Suprapubic skin (tissue), 4 donors: ENCODE data around the gene CACNG8. TPM values are rescaled to one million over a fixed set of nuclear protein-coding genes. Genes with fewer than 3 reads are reported as not detected.

Source experiments
- DNase-seq, 2 donors: peaks; one replicate each; pipeline ENCODE4 v3.0.0-alpha.2; 2019; ENCODE audit warnings: low spot score in 2 of 2
- H3K27ac ChIP-seq: fragments of 200-600 bp; sonication (generic); one replicate; pipeline ENCODE4 v1.5.1; 2019
- H3K27me3 ChIP-seq: fragments of 200-600 bp; sonication (generic); one replicate; pipeline ENCODE4 v1.5.1; 2019
- H3K36me3 ChIP-seq: fragments of 200-600 bp; sonication (generic); one replicate; pipeline ENCODE4 v1.5.1; 2019
- H3K4me1 ChIP-seq: fragments of 200-600 bp; sonication (generic); one replicate; pipeline ENCODE4 v1.5.1; 2019
- H3K4me3 ChIP-seq: fragments of 200-600 bp; sonication (generic); one replicate; pipeline ENCODE4 v1.5.1; 2019; ENCODE audit warnings: mild to moderate bottlenecking
- H3K9me3 ChIP-seq: fragments of 200-600 bp; sonication (generic); one replicate; pipeline ENCODE4 v1.5.1; 2019
- EP300 ChIP-seq: sonication (generic); formaldehyde crosslinking; IDR thresholded peaks from one replicate; pipeline ENCODE4 v1.6.1; 2017; ENCODE audit warnings: antibody characterized with exemption
- POLR2A ChIP-seq, 2 donors: fragments of 450-650 bp; IDR thresholded peaks; one replicate each; pipeline ENCODE4 v1.6.1; 2017; ENCODE audit warnings: antibody characterized with exemption in 2 of 2, mild to moderate bottlenecking in 2 of 2, moderate library complexity in 2 of 2
- POLR2AphosphoS5 ChIP-seq, 3 donors: sonication (generic); formaldehyde crosslinking; IDR thresholded peaks; one replicate each; pipeline ENCODE4 v1.6.1; 2017; ENCODE audit warnings: antibody characterized with exemption in 3 of 3
- WGBS: methylation state at CpG from one replicate; pipeline ENCODE4 v1.1.5; 2018; 5-methylcytosine and 5-hydroxymethylcytosine counted together
- total RNA-seq, 4 donors: library from RNA; depleted of rRNA; stranded (reverse); fragments of >200 nt; gene quantifications; one replicate each; pipeline ENCODE4 v1.1.0, GENCODE V29; 2016
- TF ChIP-seq, protein P1 (sequence below), 2 donors: fragments of 200-600 bp in 1 of 2; fragments of 450-650 bp in 1 of 2; sonication (generic) in 1 of 2; IDR thresholded peaks; one replicate each; pipeline ENCODE4 v1.5.1; 2016 to 2019; ENCODE audit warnings: antibody characterized with exemption in 2 of 2, mild to moderate bottlenecking in 1 of 2, moderate library complexity in 1 of 2

CACNG8 gene
- total RNA-seq, 4 donors from 2014 or later: 0.08 to 0.25 TPM; not detected in 2

DNA sequence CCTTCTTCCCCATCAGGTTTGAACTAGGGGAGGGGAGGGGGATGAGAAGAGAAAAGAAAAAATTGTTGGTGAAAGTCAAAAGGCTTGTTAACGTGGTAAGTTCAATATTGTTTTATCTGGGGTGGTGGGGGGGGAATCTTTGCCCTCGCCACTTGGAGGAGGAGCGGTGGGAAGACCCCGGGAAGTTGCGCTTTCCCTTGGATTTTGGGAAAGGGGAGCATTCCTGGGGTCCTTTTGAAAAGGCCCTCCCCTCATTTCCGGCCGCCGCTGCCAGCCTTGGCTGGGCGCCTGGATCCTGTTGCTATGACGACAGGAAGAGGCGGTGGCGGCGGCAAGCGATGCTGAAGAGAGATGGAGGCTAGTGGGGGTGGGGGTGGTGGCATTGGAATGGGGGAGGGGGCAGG is 4.6 kb upstream of the CACNG8 start:
- WGBS: 6% methylated on average over 14 of the region's 14 CpGs
- Histone ChIP-seq H3K27ac (no peak overlapping the region), H3K27me3 (peaks cover 96% of the 10 kb centered on the region), H3K4me1 (peaks cover 5% of the 10 kb centered on the region), H3K36me3 (no peaks in the 10 kb centered on the region), H3K9me3 (no peaks in the 10 kb centered on the region), H3K4me3 (no peak overlapping the region)
- no peak for TF ChIP-seq POLR2AphosphoS5 (IDR thresholded peaks at IDR 0.05)
- no peak for TF ChIP-seq EP300
- TF ChIP-seq, protein P1, sequence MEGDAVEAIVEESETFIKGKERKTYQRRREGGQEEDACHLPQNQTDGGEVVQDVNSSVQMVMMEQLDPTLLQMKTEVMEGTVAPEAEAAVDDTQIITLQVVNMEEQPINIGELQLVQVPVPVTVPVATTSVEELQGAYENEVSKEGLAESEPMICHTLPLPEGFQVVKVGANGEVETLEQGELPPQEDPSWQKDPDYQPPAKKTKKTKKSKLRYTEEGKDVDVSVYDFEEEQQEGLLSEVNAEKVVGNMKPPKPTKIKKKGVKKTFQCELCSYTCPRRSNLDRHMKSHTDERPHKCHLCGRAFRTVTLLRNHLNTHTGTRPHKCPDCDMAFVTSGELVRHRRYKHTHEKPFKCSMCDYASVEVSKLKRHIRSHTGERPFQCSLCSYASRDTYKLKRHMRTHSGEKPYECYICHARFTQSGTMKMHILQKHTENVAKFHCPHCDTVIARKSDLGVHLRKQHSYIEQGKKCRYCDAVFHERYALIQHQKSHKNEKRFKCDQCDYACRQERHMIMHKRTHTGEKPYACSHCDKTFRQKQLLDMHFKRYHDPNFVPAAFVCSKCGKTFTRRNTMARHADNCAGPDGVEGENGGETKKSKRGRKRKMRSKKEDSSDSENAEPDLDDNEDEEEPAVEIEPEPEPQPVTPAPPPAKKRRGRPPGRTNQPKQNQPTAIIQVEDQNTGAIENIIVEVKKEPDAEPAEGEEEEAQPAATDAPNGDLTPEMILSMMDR (IDR thresholded peaks at IDR 0.05): no peak
- no peak for TF ChIP-seq POLR2A (IDR thresholded peaks at IDR 0.05)
- no peak for DNase-seq

DNA sequence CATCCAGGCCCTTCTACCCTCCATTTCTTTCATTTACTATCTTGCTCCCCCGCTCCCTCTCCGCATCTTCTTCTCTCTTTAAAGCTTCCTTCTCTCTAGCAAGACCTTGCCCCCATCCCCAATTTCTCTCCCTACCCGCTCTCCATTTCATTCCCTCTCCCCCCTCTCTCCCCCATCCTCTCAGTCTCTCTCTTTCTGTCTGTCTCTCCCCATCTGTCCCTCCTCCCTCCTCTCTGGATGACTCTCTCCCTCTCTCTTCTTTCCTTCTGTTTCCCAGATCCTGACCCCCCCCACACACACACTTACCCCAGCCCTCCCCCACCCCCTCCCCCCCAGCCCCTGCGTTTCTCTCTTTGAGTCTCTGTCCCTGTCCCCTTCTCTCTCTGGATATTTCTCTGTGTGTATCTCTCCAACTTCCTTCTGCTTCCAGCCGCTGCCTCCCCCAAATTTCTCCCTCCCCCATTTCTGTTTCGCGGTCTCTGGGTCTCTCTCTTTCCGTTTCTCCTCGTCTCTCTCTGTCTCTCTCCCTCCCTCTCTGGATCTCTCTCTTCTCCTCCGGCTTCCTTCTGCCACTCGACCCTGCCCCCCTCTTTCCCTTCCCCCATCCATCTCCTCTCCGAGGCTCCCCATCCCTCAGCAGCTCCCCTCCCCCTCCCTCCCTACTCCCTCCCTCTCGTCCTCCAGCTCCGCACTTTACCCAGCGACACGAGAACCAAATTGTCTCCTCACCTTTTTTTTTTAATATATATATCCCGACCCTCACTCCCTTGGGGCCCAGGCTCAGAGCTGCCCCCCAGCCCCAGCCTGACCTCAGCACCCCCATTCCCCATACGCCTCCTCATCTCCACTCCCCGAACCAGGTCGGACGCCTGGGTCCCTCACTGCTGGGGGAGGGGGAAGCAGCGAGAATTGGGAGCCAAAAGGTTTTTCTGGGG is 3.6 kb upstream of the CACNG8 start:
- Histone ChIP-seq H3K9me3 (no peaks in the 10 kb centered on the region), H3K4me1 (peaks cover 6% of the 10 kb centered on the region), H3K27ac (no peak overlapping the region), H3K36me3 (no peaks in the 10 kb centered on the region), H3K27me3 (peaks cover 98% of the 10 kb centered on the region), H3K4me3 (no peak overlapping the region)
- no peak for DNase-seq
- TF ChIP-seq, protein P1 (IDR thresholded peaks at IDR 0.05): no peak
- WGBS: under 1% methylated on average over 17 of the region's 22 CpGs

DNA sequence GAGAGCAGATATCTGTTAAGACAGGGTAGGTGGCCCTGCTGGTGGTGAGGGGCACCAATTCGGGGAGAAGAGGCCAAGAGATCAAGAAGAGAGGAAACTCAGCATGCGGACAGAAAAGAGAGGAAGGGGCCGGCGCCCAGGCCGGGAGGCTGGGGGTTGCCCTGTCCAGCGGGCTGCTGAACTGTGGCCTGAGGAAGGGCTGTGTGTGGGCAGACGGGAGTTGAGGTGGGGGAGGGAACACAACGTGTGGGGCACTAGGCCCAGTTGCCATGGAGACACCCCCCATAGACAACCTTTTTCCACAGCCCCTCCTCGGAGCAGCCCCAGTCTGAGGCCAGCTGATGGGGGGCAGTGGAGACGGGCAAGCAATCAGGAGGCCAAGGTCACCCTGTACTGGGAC is 2.5 kb upstream of the CACNG8 start:
- 4% methylated on average over 10 of the region's 10 CpGs for WGBS
- no peak for DNase-seq

GRCh38 chr19:53960886-53961285 is 1.9 kb upstream of the CACNG8 start:
- no peak overlapping the region for H3K27ac ChIP-seq
- H3K27me3 ChIP-seq: peaks cover 98% of the 10 kb centered on the region
- no peaks in the 10 kb centered on the region for H3K9me3 ChIP-seq
- no peak for TF ChIP-seq EP300
- TF ChIP-seq POLR2AphosphoS5 (IDR thresholded peaks at IDR 0.05): no peak
- TF ChIP-seq, protein P1 (IDR thresholded peaks at IDR 0.05): no peak
- TF ChIP-seq POLR2A (IDR thresholded peaks at IDR 0.05): no peak
- H3K4me1 ChIP-seq: peaks cover 10% of the 10 kb centered on the region
- 6% methylated on average over 8 of the region's 8 CpGs for WGBS
- no peak overlapping the region for H3K4me3 ChIP-seq
- no peak for DNase-seq
- H3K36me3 ChIP-seq: no peaks in the 10 kb centered on the region

More for the DNA sequence above, 2.5 kb upstream of the CACNG8 start:
- H3K9me3 ChIP-seq: no peaks in the 10 kb centered on the region
- H3K4me1 ChIP-seq: peaks cover 10% of the 10 kb centered on the region
- H3K27ac ChIP-seq: no peak overlapping the region
- H3K27me3 ChIP-seq: peaks cover 98% of the 10 kb centered on the region
- no peaks in the 10 kb centered on the region for H3K36me3 ChIP-seq
- no peak overlapping the region for H3K4me3 ChIP-seq
- no peak for TF ChIP-seq EP300
- TF ChIP-seq, protein P1 (IDR thresholded peaks at IDR 0.05): no peak
- TF ChIP-seq POLR2AphosphoS5 (IDR thresholded peaks at IDR 0.05): no peak
- TF ChIP-seq POLR2A (IDR thresholded peaks at IDR 0.05): no peak

- Histone ChIP-seq H3K36me3 (no peaks in the 10 kb centered on the region), H3K4me3 (no peak overlapping the region), H3K27ac (no peak overlapping the region), H3K27me3 (peaks cover 95% of the 10 kb centered on the region), H3K4me1 (peaks cover 10% of the 10 kb centered on the region), H3K9me3 (no peaks in the 10 kb centered on the region)
- TF ChIP-seq EP300: no peak
- TF ChIP-seq POLR2A (IDR thresholded peaks at IDR 0.05): no peak
- TF ChIP-seq, protein P1 (IDR thresholded peaks at IDR 0.05): no peak
- no peak for TF ChIP-seq POLR2AphosphoS5 (IDR thresholded peaks at IDR 0.05)
- WGBS: 3% methylated on average over 31 of the region's 32 CpGs
- no peak for DNase-seq
Measured at GRCh38 chr19:53961523-53962356, 997 bp upstream of the CACNG8 start.
